HepG2 (cell line): ENCODE data around the gene ADPGK. TPM values are rescaled to one million over a fixed set of nuclear protein-coding genes. Genes with fewer than 3 reads are reported as not detected.

Source experiments
- ATAC-seq: fragments of 200-7000 bp; cut with Tn5 transposase; 3 replicates; pipeline ENCODE4 v1.9.1; 2020; ENCODE audit warnings: mild to moderate bottlenecking, moderate library complexity
- BruUV-seq: library from RNA; stranded (reverse); fragments of 400-500 nt; replicated peaks from 2 replicates; lab custom pipeline; 2021; lab: Mats Ljungman, UMichigan
- CTCF ChIA-PET: fragments of 300-600 bp; formaldehyde crosslinking; extraction: SDS; loops from one replicate; lab custom pipeline; 2021; ENCODE audit warnings: low total read pairs, inconsistent platforms, low intra/inter-chr PET ratio; lab: Yijun Ruan, JAX
- POLR2A ChIA-PET: fragments of 350-600 bp; sonication (Branson Sonifier 250); formaldehyde crosslinking; loops from one replicate; lab custom pipeline; 2020; ENCODE audit warnings: antibody characterized with exemption, inconsistent platforms; lab: Yijun Ruan, JAX
- DNase-seq: peaks from one replicate; pipeline ENCODE4 v3.0.0-alpha.2; 2015; ENCODE audit warnings: low spot score
- FAIRE-seq: peaks from 3 replicates; lab custom pipeline; 2011; peaks lifted over from hg19 to GRCh38; lab: Jason Lieb, UNC
- H2AFZ ChIP-seq: one replicate; pipeline ENCODE4 v1.6.1; 2011; ENCODE audit warnings: low read length, inconsistent platforms
- H3K27ac ChIP-seq: fragments of 300-600 bp; 3 replicates; pipeline ENCODE4 v1.8.0; 2011; ENCODE audit warnings: mixed run types, mild to moderate bottlenecking, mixed read lengths, low read length, inconsistent platforms; ENCODE audit not compliant: insufficient read depth; ENCODE audit errors: extremely low read length
- H3K27me3 ChIP-seq, 2 experiments: fragments of 200-600 bp in 1 of 2; 2 replicates in 1 of 2; 3 replicates in 1 of 2; pipeline versions ENCODE4 v1.6.0 to v1.8.0; 2011; ENCODE audit warnings: low read length in 2 of 2, mild to moderate bottlenecking in 2 of 2, moderate library complexity in 2 of 2, inconsistent platforms in 1 of 2; ENCODE audit not compliant: insufficient read depth in 2 of 2, control insufficient read depth in 1 of 2
- H3K36me3 ChIP-seq, 2 experiments: fragments of 200-600 bp in 1 of 2; replicated peaks in 1 of 2; 2 replicates in 1 of 2; 3 replicates in 1 of 2; pipeline versions ENCODE4 v1.5.1 to v1.8.0; 2011; ENCODE audit warnings: low read length in 2 of 2, inconsistent platforms in 1 of 2; ENCODE audit not compliant: insufficient read depth in 2 of 2, control insufficient read depth in 1 of 2
- H3K4me1 ChIP-seq: 2 replicates; pipeline ENCODE4 v1.5.1; 2012; ENCODE audit warnings: low read length, inconsistent platforms; ENCODE audit not compliant: insufficient read depth
- H3K4me2 ChIP-seq: 2 replicates; pipeline ENCODE4 v1.6.0; 2011; ENCODE audit warnings: low read depth, low read length, inconsistent platforms
- H3K4me3 ChIP-seq, 3 experiments: fragments of 200-600 bp in 1 of 3; sonication (generic), shearing (Covaris generic) in 1 of 3; replicated peaks in 1 of 3; 2 replicates each; pipeline ENCODE4 v1.5.1; 2011 to 2016; ENCODE audit warnings: low read length in 3 of 3, inconsistent platforms in 2 of 3, low read depth in 2 of 3, mild to moderate bottlenecking in 2 of 3, control low read depth in 1 of 3, mixed read lengths in 1 of 3; ENCODE audit not compliant: insufficient read depth in 1 of 3
- H3K79me2 ChIP-seq: one replicate; pipeline ENCODE4 v1.6.1; 2011; ENCODE audit warnings: low read length, inconsistent platforms; ENCODE audit not compliant: insufficient read depth
- H3K9ac ChIP-seq: 2 replicates; pipeline ENCODE4 v1.6.0; 2011; ENCODE audit warnings: mild to moderate bottlenecking, low read depth, low read length, inconsistent platforms; ENCODE audit not compliant: insufficient read depth
- H3K9me3 ChIP-seq: 2 replicates; pipeline ENCODE4 v1.5.1; 2012; ENCODE audit warnings: mild to moderate bottlenecking, low read length
- H4K20me1 ChIP-seq: 2 replicates; pipeline ENCODE4 v1.6.0; 2011; ENCODE audit warnings: inconsistent platforms, mild to moderate bottlenecking, low read length, moderate library complexity; ENCODE audit not compliant: insufficient read depth
- BRF2 ChIP-seq: sonication (generic); formaldehyde crosslinking; IDR thresholded peaks from 2 replicates; pipeline ENCODE4 v1.8.1; 2022; ENCODE audit warnings: mild to moderate bottlenecking, missing genetic modification reagents
- NR2C2 ChIP-seq: sonication (generic); formaldehyde crosslinking; IDR thresholded peaks from 2 replicates; pipeline ENCODE4 v1.4.0; 2020; ENCODE audit warnings: missing genetic modification reagents, mild to moderate bottlenecking, moderate library complexity, borderline replicate concordance
- TFDP2 ChIP-seq: sonication (generic); formaldehyde crosslinking; IDR thresholded peaks from 2 replicates; pipeline ENCODE4 v1.4.0; 2020; ENCODE audit warnings: missing genetic modification reagents
- UBTF ChIP-seq: sonication (generic); formaldehyde crosslinking; IDR thresholded peaks from 2 replicates; pipeline ENCODE4 v1.4.0; 2020; ENCODE audit warnings: mild to moderate bottlenecking, missing genetic modification reagents
- ZBTB39 ChIP-seq: sonication (generic); formaldehyde crosslinking; IDR thresholded peaks from 2 replicates; pipeline ENCODE4 v1.5.0; 2020; ENCODE audit warnings: missing genetic modification reagents
- ZFP62 ChIP-seq: sonication (generic); formaldehyde crosslinking; IDR thresholded peaks from 2 replicates; pipeline ENCODE4 v1.4.0; 2020; ENCODE audit warnings: missing genetic modification reagents
- WGBS: methylation state at CpG from one replicate; pipeline ENCODE4 v1.1.6; 2017; ENCODE audit warnings: low lambda C conversion rate; 5-methylcytosine and 5-hydroxymethylcytosine counted together
- in situ Hi-C: cut with HindIII; loops from 2 replicates; pipeline ENCODE4 v1.10.0; 2017; ENCODE audit warnings: low pct_unique_long_range_greater_than_20kb; ENCODE audit not compliant: extremely low pct_ligation_motif_present
- intact Hi-C: fragments of 100-400 bp; cut with micrococcal nuclease; formaldehyde crosslinking; loops from one replicate; pipeline ENCODE4 v1.10.0; 2022; ENCODE audit not compliant: unreplicated experiment
- polyA plus RNA-seq, 8 experiments: library from polyadenylated mRNA; depleted of rRNA in 3 of 8; stranded (reverse) in 7 of 8; unstranded in 1 of 8; fragments of >200 nt; fragmentation: Illumina TruSeq in 4 of 8; extraction: Trizol in 4 of 8; gene quantifications; 2 replicates each; pipeline versions ENCODE4 v1.2.1 to v1.2.3, GENCODE V29; 2011 to 2016; ENCODE audit warnings: low read depth in 4 of 8, missing spikeins in 1 of 8, mixed read lengths in 1 of 8; ENCODE audit not compliant: insufficient read depth in 1 of 8
- total RNA-seq, 5 experiments: library from RNA; depleted of rRNA; stranded (reverse); fragments of >200 nt; fragmentation: Illumina TruSeq; extraction: Trizol; gene quantifications; 2 replicates each; pipeline ENCODE4 v1.2.3, GENCODE V29; 2016; ENCODE audit warnings: low read depth in 1 of 5

The ADPGK gene
- total and polyA plus RNA-seq, 2 of the 13 experiments (the other 11 are each of a cell fraction or from before 2014, with no cell fraction given) = 61.6 to 67.5 TPM

GRCh38 chr15:72825829-72826228 is 42.3 kb upstream of the ADPGK start:
- intact Hi-C loops = no loop called here
- Histone ChIP-seq H3K27ac (no peak overlapping the region), H3K9me3 (no peaks in the 10 kb centered on the region), H2AFZ (no peak overlapping the region), H3K4me2 (no peak overlapping the region), H3K79me2 (no peaks in the 10 kb centered on the region), H3K36me3 (no peaks in the 10 kb centered on the region), H3K27me3 (peaks cover 0 to 4% of the 10 kb centered on the region in 2 experiments; a peak in 2 of 5 replicates), H4K20me1 (no peaks in the 10 kb centered on the region), H3K9ac (no peak overlapping the region), H3K4me3 (no peak overlapping the region), H3K4me1 (no peaks in the 10 kb centered on the region)
- ATAC-seq = no peak
- BruUV-seq = no TSS peak
- in situ Hi-C loops = no loop called here
- ChIA-PET CTCF (no interaction called here), POLR2A (no interaction called here)
- DNase-seq = no peak
- 4% methylated on average over 3 of the region's 4 CpGs for WGBS
- FAIRE-seq = no peak
- TF ChIP-seq BRF2 (CRISPR knock-in tag) (no peak), TFDP2 (no peak), ZBTB39 (CRISPR knock-in tag) (no peak), UBTF (CRISPR knock-in tag) (no peak), NR2C2 (CRISPR knock-in tag) (no peak), ZFP62 (CRISPR knock-in tag) (no peak)
